ENCODE results near the gene APOBEC3F.
"Not testable (repeated sequence)": the region's sequence is repeated elsewhere in the genome, so short reads cannot be mapped to it uniquely, and the experiment has no call there.

GRCh38 chr22:39066442-39067276 lies 26.0 kb downstream of the APOBEC3F start:
- TF ChIP-seq EZH2 (IDR thresholded peaks at IDR 0.05; ENCODE audit: insufficient read depth, poor library complexity, severe bottlenecking); EZH2phosphoT487 (IDR thresholded peaks at IDR 0.05; ENCODE audit: insufficient read depth, low read depth): not testable (repeated sequence)

All from GM23248 (cell line).